ENCODE data around the gene DHRS12.

DNA sequence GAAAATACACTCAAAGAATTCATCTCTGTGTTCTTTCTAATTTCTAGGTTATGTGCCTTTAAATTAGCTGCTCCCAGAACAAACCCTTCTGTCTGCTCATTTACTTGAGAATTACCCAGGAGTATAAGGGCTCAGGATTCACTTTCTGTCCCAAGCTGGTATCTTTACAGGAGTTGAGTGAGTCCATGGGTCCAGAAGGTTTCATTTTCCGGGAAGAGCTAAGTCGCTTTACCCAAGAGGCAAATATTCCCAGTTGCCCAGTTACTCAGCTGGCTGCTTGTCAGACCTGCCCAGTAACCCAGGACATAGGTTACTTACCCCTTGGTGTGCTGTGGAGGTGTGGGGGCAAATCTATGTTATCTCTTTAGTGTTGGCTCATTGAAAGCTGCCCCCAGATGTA is 47.3 kb downstream of the DHRS12 start:
- TF ChIP-seq POLR2A (IDR thresholded peaks at IDR 0.05): no peak
- TF ChIP-seq, protein P1, sequence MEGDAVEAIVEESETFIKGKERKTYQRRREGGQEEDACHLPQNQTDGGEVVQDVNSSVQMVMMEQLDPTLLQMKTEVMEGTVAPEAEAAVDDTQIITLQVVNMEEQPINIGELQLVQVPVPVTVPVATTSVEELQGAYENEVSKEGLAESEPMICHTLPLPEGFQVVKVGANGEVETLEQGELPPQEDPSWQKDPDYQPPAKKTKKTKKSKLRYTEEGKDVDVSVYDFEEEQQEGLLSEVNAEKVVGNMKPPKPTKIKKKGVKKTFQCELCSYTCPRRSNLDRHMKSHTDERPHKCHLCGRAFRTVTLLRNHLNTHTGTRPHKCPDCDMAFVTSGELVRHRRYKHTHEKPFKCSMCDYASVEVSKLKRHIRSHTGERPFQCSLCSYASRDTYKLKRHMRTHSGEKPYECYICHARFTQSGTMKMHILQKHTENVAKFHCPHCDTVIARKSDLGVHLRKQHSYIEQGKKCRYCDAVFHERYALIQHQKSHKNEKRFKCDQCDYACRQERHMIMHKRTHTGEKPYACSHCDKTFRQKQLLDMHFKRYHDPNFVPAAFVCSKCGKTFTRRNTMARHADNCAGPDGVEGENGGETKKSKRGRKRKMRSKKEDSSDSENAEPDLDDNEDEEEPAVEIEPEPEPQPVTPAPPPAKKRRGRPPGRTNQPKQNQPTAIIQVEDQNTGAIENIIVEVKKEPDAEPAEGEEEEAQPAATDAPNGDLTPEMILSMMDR (IDR thresholded peaks at IDR 0.05): no peak

Data from right lobe of liver (tissue), 4 donors.